T-cell (primary cell): ENCODE data around the gene SCAMP1. TPM values are rescaled to one million over a fixed set of nuclear protein-coding genes. Genes with fewer than 3 reads are reported as not detected.

ENCODE experiments used
- ATAC-seq, 4 experiments: fragments of 200-7000 bp in 3 of 4; fragments of 150-1000 bp in 1 of 4; cut with Tn5 transposase; replicated peaks in 1 of 4; 1 replicate in 3 of 4; 2 replicates in 1 of 4; pipeline ENCODE4 v1.10.0; 2021; ENCODE audit warnings: moderate library complexity in 3 of 4, mild to moderate bottlenecking in 2 of 4, moderate number of reproducible peaks in 1 of 4
- CTCF ChIA-PET, 2 donors: fragments of 300-600 bp; sonication (Branson Sonifier 250); formaldehyde crosslinking; loops; one replicate each; lab custom pipeline; 2022; ENCODE audit warnings: antibody characterized with exemption in 2 of 2; lab: Charles Lee
- POLR2A ChIA-PET, 2 donors: fragments of 300-600 bp; sonication (Branson Sonifier 250); formaldehyde crosslinking; loops; one replicate each; lab custom pipeline; 2022; ENCODE audit warnings: antibody characterized with exemption in 2 of 2; lab: Charles Lee
- DNase-seq, 35 experiments: peaks; one replicate each; pipeline versions ENCODE4 v3.0.0 to v3.0.0-alpha.2; 2013 to 2023
- H3K27ac ChIP-seq: one replicate; pipeline ENCODE4 v1.5.1; 2013; ENCODE audit warnings: low read length
- H3K27me3 ChIP-seq, 2 experiments: replicated peaks in 1 of 2; 1 replicate in 1 of 2; 2 replicates in 1 of 2; pipeline versions ENCODE4 v1.6.1 to v1.7.0; 2013; ENCODE audit warnings: low read length in 1 of 2, mixed read lengths in 1 of 2; ENCODE audit not compliant: control insufficient read depth in 2 of 2, insufficient read depth in 2 of 2; ENCODE audit errors: extremely low read depth in 1 of 2
- H3K36me3 ChIP-seq, 2 donors: 1 replicate in 1 of 2; 2 replicates in 1 of 2; pipeline versions ENCODE4 v1.6.1 to v1.7.0; 2013; ENCODE audit warnings: low read length in 1 of 2; ENCODE audit not compliant: control insufficient read depth in 2 of 2, insufficient read depth in 1 of 2; ENCODE audit errors: extremely low read depth in 1 of 2
- H3K4me1 ChIP-seq, 2 experiments: 1 replicate in 1 of 2; 2 replicates in 1 of 2; pipeline versions ENCODE4 v1.6.1 to v1.7.0; 2013; ENCODE audit warnings: low read length in 2 of 2, mixed read lengths in 1 of 2; ENCODE audit not compliant: insufficient read depth in 2 of 2, control insufficient read depth in 1 of 2; ENCODE audit errors: extremely low read depth in 1 of 2
- H3K4me3 ChIP-seq, 2 donors: 1 replicate in 1 of 2; 2 replicates in 1 of 2; pipeline versions ENCODE4 v1.5.1 to v1.7.0; 2013; ENCODE audit warnings: mild to moderate bottlenecking in 2 of 2, low read length in 1 of 2, moderate library complexity in 1 of 2; ENCODE audit not compliant: control insufficient read depth in 1 of 2; ENCODE audit errors: extremely low read depth in 1 of 2
- H3K9me3 ChIP-seq: 2 replicates; pipeline ENCODE4 v1.7.0; 2013
- H3K27ac Mint-ChIP-seq, 2 donors: one replicate each; pipeline ENCODE4 v1.8.0; 2020 to 2021; ENCODE audit warnings: mild to moderate bottlenecking in 2 of 2, mixed read lengths in 2 of 2
- H3K27me3 Mint-ChIP-seq, 2 donors: one replicate each; pipeline ENCODE4 v1.8.0; 2021 to 2022; ENCODE audit warnings: mixed read lengths in 2 of 2
- H3K36me3 Mint-ChIP-seq: one replicate; pipeline ENCODE4 v1.8.0; 2021; ENCODE audit warnings: mixed read lengths
- H3K4me1 Mint-ChIP-seq, 3 donors: one replicate each; pipeline ENCODE4 v1.8.0; 2020 to 2022; ENCODE audit warnings: mixed read lengths in 3 of 3, mild to moderate bottlenecking in 1 of 3
- H3K4me3 Mint-ChIP-seq, 3 donors: one replicate each; pipeline ENCODE4 v1.8.0; 2020 to 2022; ENCODE audit warnings: mild to moderate bottlenecking in 3 of 3, mixed read lengths in 3 of 3, moderate library complexity in 3 of 3
- H3K9me3 Mint-ChIP-seq, 3 donors: one replicate each; pipeline ENCODE4 v1.8.0; 2020 to 2022; ENCODE audit warnings: mixed read lengths in 3 of 3
- WGBS: methylation state at CpG from one replicate; pipeline ENCODE4 v1.1.5; 2013; ENCODE audit warnings: missing lambda C conversion rate; ENCODE audit not compliant: insufficient coverage; 5-methylcytosine and 5-hydroxymethylcytosine counted together
- total RNA-seq, 35 experiments: library from RNA in 6 of 35; stranded (reverse) in 6 of 35; fragments of 120-200 nt in 1 of 35; gene quantifications; one replicate each; pipeline versions ENCODE4 v1.2.1 to v1.2.4 and lab custom pipeline; 2013 to 2026

SCAMP1 gene
- total RNA-seq, 5 donors from 2014 or later (not counting 1 experiment from before 2014, with no cell fraction given), result 20.6 to 28.3 (median 22.2) TPM

- Mint-ChIP-seq H3K27ac (no peak overlapping the region), H3K4me1 (peaks cover 60 to 70% (median 62%) of the 10 kb centered on the region in 3 donors), H3K4me3 (no peak overlapping the region), H3K36me3 (no peaks in the 10 kb centered on the region), H3K27me3 (no peaks in the 10 kb centered on the region), H3K9me3 (no peaks in the 10 kb centered on the region)
- CTCF ChIA-PET, result no interaction called here
- Histone ChIP-seq H3K36me3 (no peaks in the 10 kb centered on the region), H3K27ac (no peak overlapping the region), H3K4me1 (no peaks in the 10 kb centered on the region), H3K4me3 (no peak overlapping the region), H3K9me3 (no peaks in the 10 kb centered on the region), H3K27me3 (no peaks in the 10 kb centered on the region)
- POLR2A ChIA-PET, result no interaction called here
- ATAC-seq, result no peak
- DNase-seq, result no peak
- WGBS, result 100% methylated on average over 1 of the region's 6 CpGs
These were observed 7.0 kb downstream of the SCAMP1 start for GRCh38 chr5:78367318-78367991.

DNA sequence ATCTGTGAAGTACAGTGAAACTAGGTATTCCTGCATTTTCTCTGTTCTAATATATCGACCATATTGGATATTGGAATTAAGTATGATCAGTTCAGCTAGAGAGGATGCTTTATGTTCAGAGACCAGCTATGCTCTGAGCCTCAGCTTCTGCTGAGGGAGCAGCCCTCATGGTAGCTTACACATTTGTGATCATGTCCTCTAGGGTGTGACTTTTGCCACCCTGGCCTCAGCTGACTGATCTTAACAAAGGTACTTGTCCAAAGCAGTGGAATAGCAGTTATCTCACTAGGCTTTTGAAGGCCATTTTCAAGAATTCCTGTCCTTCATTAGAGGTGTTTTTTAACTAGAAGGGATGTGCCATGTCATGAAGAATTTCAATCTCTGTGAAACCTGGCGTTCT is 9.3 kb downstream of the SCAMP1 start:
- Mint-ChIP-seq H3K9me3 (no peaks in the 10 kb centered on the region), H3K27ac (no peak overlapping the region), H3K36me3 (no peaks in the 10 kb centered on the region), H3K27me3 (no peaks in the 10 kb centered on the region), H3K4me3 (no peak overlapping the region), H3K4me1 (peaks cover 48 to 64% (median 60%) of the 10 kb centered on the region in 3 donors)
- H3K4me3 ChIP-seq, result no peak overlapping the region
- WGBS, result 100% methylated on average over 1 of the region's 2 CpGs
- no peaks in the 10 kb centered on the region for H3K9me3 ChIP-seq
- ChIA-PET POLR2A (no interaction called here), CTCF (interaction anchor here in 1 of 2 donors (0.7 kb wide), 1 partner anchor 421 kb away, joined by 6 read pairs; no protein-coding TSS in a partner anchor)
- no peak for ATAC-seq
- no peak for DNase-seq
- H3K36me3 ChIP-seq, result no peaks in the 10 kb centered on the region
- H3K27me3 ChIP-seq, result no peaks in the 10 kb centered on the region
- no peak overlapping the region for H3K27ac ChIP-seq
- no peaks in the 10 kb centered on the region for H3K4me1 ChIP-seq

- no peak overlapping the region for H3K27ac ChIP-seq
- Mint-ChIP-seq H3K9me3 (no peaks in the 10 kb centered on the region), H3K4me1 (peaks cover 48 to 66% (median 53%) of the 10 kb centered on the region in 3 donors), H3K27me3 (no peaks in the 10 kb centered on the region), H3K4me3 (no peak overlapping the region), H3K36me3 (peaks cover 5% of the 10 kb centered on the region), H3K27ac (no peak overlapping the region)
- CTCF ChIA-PET, result no interaction called here
- no peaks in the 10 kb centered on the region for H3K36me3 ChIP-seq
- H3K4me3 ChIP-seq, result no peak overlapping the region
- WGBS, result no CpG with 5 or more reads among the region's 1 CpG
- DNase-seq, result no peak
- POLR2A ChIA-PET, result no interaction called here
- no peak for ATAC-seq
- no peaks in the 10 kb centered on the region for H3K27me3 ChIP-seq
- no peaks in the 10 kb centered on the region for H3K9me3 ChIP-seq
- no peaks in the 10 kb centered on the region for H3K4me1 ChIP-seq
These were observed 12.8 kb downstream of the SCAMP1 start for GRCh38 chr5:78373231-78373630.

GRCh38 chr5:78376315-78376714 is 15.9 kb downstream of the SCAMP1 start:
- ATAC-seq (no peak), DNase-seq (no peak)
- Mint-ChIP-seq H3K36me3 (peaks cover 22% of the 10 kb centered on the region), H3K27me3 (no peaks in the 10 kb centered on the region), H3K9me3 (no peaks in the 10 kb centered on the region), H3K4me1 (peaks cover 41 to 59% (median 42%) of the 10 kb centered on the region in 3 donors), H3K27ac (no peak overlapping the region), H3K4me3 (no peak overlapping the region)
- H3K9me3 ChIP-seq, result no peaks in the 10 kb centered on the region
- ChIA-PET POLR2A (no interaction called here), CTCF (no interaction called here)
- no peaks in the 10 kb centered on the region for H3K36me3 ChIP-seq
- H3K4me1 ChIP-seq, result no peaks in the 10 kb centered on the region
- H3K27me3 ChIP-seq, result no peaks in the 10 kb centered on the region
- no peak overlapping the region for H3K27ac ChIP-seq
- no CpG with 5 or more reads among the region's 3 CpGs for WGBS
- H3K4me3 ChIP-seq, result no peak overlapping the region

DNA sequence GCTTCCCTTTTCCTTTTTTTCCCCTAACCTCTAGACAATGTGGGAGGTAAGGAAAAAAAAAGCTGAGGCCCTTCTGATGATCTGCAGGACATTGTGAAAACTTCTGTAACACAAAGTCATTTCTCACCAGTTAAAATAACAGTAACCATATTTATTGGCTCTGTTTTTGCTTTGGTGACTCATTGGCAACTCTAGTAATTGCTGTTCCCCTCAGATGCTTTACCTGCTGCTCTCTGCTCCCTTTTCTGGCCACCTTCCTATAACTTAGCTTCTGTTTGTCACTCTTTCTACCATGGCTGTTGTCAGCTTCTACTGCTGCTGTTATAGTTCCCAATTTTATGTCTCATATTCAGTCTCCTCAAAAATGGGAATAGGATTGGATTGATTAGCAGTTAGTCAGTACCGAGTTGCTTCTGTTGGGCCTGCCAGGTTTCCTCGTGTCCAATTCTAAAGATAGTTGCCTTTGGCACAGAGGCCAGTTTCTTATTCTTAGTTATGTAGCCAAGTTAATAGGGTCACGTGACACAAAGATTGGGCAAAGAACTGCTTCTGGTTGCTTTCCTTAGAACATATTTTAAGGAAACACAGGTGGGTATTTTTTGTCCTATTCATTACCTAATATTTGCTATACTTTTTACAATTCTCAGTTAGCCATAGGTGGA is 16.8 kb downstream of the SCAMP1 start:
- Mint-ChIP-seq H3K9me3 (no peaks in the 10 kb centered on the region), H3K4me1 (peaks cover 39 to 62% (median 45%) of the 10 kb centered on the region in 3 donors), H3K27ac (no peak overlapping the region), H3K4me3 (no peak overlapping the region), H3K36me3 (peaks cover 30% of the 10 kb centered on the region), H3K27me3 (no peaks in the 10 kb centered on the region)
- no CpG with 5 or more reads among the region's 3 CpGs for WGBS
- CTCF ChIA-PET, result no interaction called here
- no peak for ATAC-seq
- POLR2A ChIA-PET, result interaction anchor here in 1 of 2 donors (0.7 kb wide), 1 partner anchor 41 kb away, joined by 3 read pairs; no protein-coding TSS in a partner anchor
- Histone ChIP-seq H3K9me3 (no peaks in the 10 kb centered on the region), H3K4me1 (no peaks in the 10 kb centered on the region), H3K4me3 (no peak overlapping the region), H3K27me3 (no peaks in the 10 kb centered on the region), H3K36me3 (no peaks in the 10 kb centered on the region), H3K27ac (no peak overlapping the region)
- DNase-seq, result no peak

DNA sequence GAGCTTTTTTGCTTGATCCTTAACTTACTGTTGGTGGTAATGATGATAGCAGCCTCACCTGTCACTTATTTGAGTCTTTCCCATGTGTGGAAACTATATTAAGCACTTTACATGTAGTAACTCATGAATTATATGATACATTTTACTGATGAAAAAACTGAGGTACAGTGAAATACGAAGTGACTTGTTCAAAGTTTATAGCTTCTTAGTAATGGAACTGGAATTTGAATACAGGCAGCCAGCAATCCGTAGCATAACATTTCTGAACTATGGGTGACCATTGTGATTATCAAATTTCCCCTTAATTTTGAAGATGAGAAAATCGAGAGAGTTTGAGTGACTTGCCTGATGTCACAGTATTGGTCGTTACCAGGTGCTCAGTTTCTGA is 17.3 kb downstream of the SCAMP1 start:
- POLR2A ChIA-PET, result no interaction called here
- 90% methylated on average over 3 of the region's 4 CpGs for WGBS
- H3K27ac Mint-ChIP-seq, result no peak overlapping the region
- Histone ChIP-seq H3K4me1 (no peaks in the 10 kb centered on the region), H3K27ac (no peak overlapping the region), H3K36me3 (no peaks in the 10 kb centered on the region), H3K9me3 (no peaks in the 10 kb centered on the region), H3K4me3 (no peak overlapping the region), H3K27me3 (no peaks in the 10 kb centered on the region)
- ATAC-seq (no peak), DNase-seq (no peak)
- peaks cover 0 to 4% (median 0%) of the 10 kb centered on the region in 3 donors for H3K9me3 Mint-ChIP-seq
- no peaks in the 10 kb centered on the region for H3K27me3 Mint-ChIP-seq
- H3K4me3 Mint-ChIP-seq, result no peak overlapping the region
- peaks cover 36 to 59% (median 44%) of the 10 kb centered on the region in 3 donors for H3K4me1 Mint-ChIP-seq
- CTCF ChIA-PET, result no interaction called here
- peaks cover 33% of the 10 kb centered on the region for H3K36me3 Mint-ChIP-seq
